Measurements from ENCODE around the gene NCDN. TPM values are rescaled to one million over a fixed set of nuclear protein-coding genes. Genes with fewer than 3 reads are reported as not detected.
A peak's percentile ranks its signal among the peaks of the same experiment; 100 is the strongest.

NCDN gene
- total and polyA plus RNA-seq, 4 experiments from 2014 or later = 13.4 to 32.2 (median 24.1) TPM

DNA sequence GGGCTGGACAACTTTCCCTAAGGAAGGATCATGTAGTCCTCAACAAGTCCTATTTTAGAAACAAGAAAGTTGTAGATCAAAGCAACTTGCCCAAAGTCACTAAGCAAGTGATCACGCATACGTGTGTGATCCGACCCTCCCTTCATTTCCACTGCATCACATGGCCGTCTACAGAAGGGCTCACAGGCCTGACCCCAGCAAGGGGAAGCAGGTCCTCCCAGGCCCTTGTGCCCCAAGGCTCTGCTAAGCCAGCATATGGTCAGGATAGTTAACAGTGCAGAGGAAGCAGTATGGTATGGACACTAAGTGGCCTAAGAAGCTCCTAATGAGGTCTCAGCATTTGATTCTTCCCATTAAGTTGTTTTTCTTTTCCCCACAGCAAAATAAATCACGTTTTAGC lies 40.3 kb downstream of the NCDN start:
- Histone ChIP-seq H3K36me3 (ENCODE audit: insufficient read depth, low read length) (peaks cover 16% of the 10 kb centered on the region), H3K27ac (ENCODE audit: low read depth, low read length) (no peak overlapping the region), H3K4me1 (ENCODE audit: insufficient read depth, low read length) (peaks cover 6% of the 10 kb centered on the region), H3K9me3 (ENCODE audit: control insufficient read depth in 1 of 2, low read length in 2 of 2) (no peaks in the 10 kb centered on the region), H3K4me3 (ENCODE audit: low read length in 2 of 2) (no peak overlapping the region), H3K27me3 (ENCODE audit: insufficient read depth, low read length) (no peaks in the 10 kb centered on the region)
- Mint-ChIP-seq H3K4me3 (no peak overlapping the region), H3K9me3 (no peaks in the 10 kb centered on the region), H3K27me3 (no peaks in the 10 kb centered on the region), H3K36me3 (peaks cover 16 to 23% of the 10 kb centered on the region in 2 donors), H3K4me1 (peaks cover 0 to 6% (median under 1%) of the 10 kb centered on the region in 4 donors), H3K27ac (no peak overlapping the region)
- DNase-seq = no peak
- ChIA-PET POLR2A (ENCODE audit: partially characterized antibody) (no interaction called here), CTCF (ENCODE audit: partially characterized antibody) (interaction anchor here (1.3 kb wide), 1 partner anchor 129 kb away, joined by 3 read pairs; no protein-coding TSS in a partner anchor)
- intact Hi-C loops (cut with micrococcal nuclease) = no loop called here

GRCh38 chr1:35598895-35599294 lies 41.3 kb downstream of the NCDN start:
- intact Hi-C loops (cut with micrococcal nuclease) = no loop called here
- no peaks in the 10 kb centered on the region for H3K4me1 ChIP-seq (ENCODE audit: insufficient read depth, low read length)
- H3K9me3 ChIP-seq (ENCODE audit: control insufficient read depth in 1 of 2, low read length in 2 of 2) = no peaks in the 10 kb centered on the region
- CTCF ChIA-PET (ENCODE audit: partially characterized antibody) = no interaction called here
- Mint-ChIP-seq H3K4me3 (no peak overlapping the region), H3K4me1 (no peaks in the 10 kb centered on the region), H3K36me3 (peaks cover 23 to 32% of the 10 kb centered on the region in 2 donors), H3K9me3 (no peaks in the 10 kb centered on the region), H3K27me3 (no peaks in the 10 kb centered on the region), H3K27ac (peak overlapping the region in 3 of 7 donors; percentile 1 to 69 (median 26))
- POLR2A ChIA-PET (ENCODE audit: partially characterized antibody) = no interaction called here
- no peak overlapping the region for H3K4me3 ChIP-seq (ENCODE audit: low read length in 2 of 2)
- peaks cover 25% of the 10 kb centered on the region for H3K36me3 ChIP-seq (ENCODE audit: insufficient read depth, low read length)
- no peaks in the 10 kb centered on the region for H3K27me3 ChIP-seq (ENCODE audit: insufficient read depth, low read length)
- DNase-seq = no peak
- no peak overlapping the region for H3K27ac ChIP-seq (ENCODE audit: low read depth, low read length)

GRCh38 chr1:35599411-35599810 lies 41.8 kb downstream of the NCDN start:
- no peak overlapping the region for H3K4me3 Mint-ChIP-seq
- no peaks in the 10 kb centered on the region for H3K27me3 Mint-ChIP-seq
- peaks cover 28 to 37% of the 10 kb centered on the region in 2 donors for H3K36me3 Mint-ChIP-seq
- Histone ChIP-seq H3K27me3 (ENCODE audit: insufficient read depth, low read length) (no peaks in the 10 kb centered on the region), H3K27ac (ENCODE audit: low read depth, low read length) (no peak overlapping the region), H3K36me3 (ENCODE audit: insufficient read depth, low read length) (peaks cover 25% of the 10 kb centered on the region), H3K4me3 (ENCODE audit: low read length in 2 of 2) (no peak overlapping the region), H3K4me1 (ENCODE audit: insufficient read depth, low read length) (no peaks in the 10 kb centered on the region), H3K9me3 (ENCODE audit: control insufficient read depth in 1 of 2, low read length in 2 of 2) (no peaks in the 10 kb centered on the region)
- CTCF ChIA-PET (ENCODE audit: partially characterized antibody) = no interaction called here
- no peak for DNase-seq
- H3K4me1 Mint-ChIP-seq = no peaks in the 10 kb centered on the region
- H3K27ac Mint-ChIP-seq = peak overlapping the region in 1 of 7 donors; percentile 48
- H3K9me3 Mint-ChIP-seq = no peaks in the 10 kb centered on the region
- intact Hi-C loops (cut with micrococcal nuclease) = no loop called here
- POLR2A ChIA-PET (ENCODE audit: partially characterized antibody) = no interaction called here

DNA sequence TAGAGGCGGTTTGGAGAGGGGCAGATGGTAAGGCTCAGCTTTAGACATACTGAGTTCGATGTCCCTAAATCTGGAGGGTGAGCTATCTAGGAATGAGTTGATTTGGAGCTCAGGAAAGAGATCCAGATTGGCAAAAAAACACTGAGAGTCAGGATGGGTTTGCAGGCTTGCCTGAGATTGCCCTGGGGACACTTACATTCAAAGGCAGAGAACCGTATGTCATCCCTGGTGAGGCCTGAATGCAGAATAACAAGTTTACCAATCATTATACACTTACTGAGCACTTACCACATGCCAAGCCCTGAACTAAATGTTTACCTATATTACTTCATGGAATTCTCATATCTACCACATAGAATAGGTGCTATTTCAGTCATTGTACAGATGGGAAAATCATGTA lies 43.0 kb downstream of the NCDN start:
- POLR2A ChIA-PET (ENCODE audit: partially characterized antibody) = no interaction called here
- H3K27me3 Mint-ChIP-seq = no peaks in the 10 kb centered on the region

GRCh38 chr1:35603468-35603867 lies 45.9 kb downstream of the NCDN start:
- H3K4me3 Mint-ChIP-seq = no peak overlapping the region
- Histone ChIP-seq H3K4me3 (ENCODE audit: low read length in 2 of 2) (no peak overlapping the region), H3K9me3 (ENCODE audit: control insufficient read depth in 1 of 2, low read length in 2 of 2) (no peaks in the 10 kb centered on the region), H3K27ac (ENCODE audit: low read depth, low read length) (no peak overlapping the region), H3K36me3 (ENCODE audit: insufficient read depth, low read length) (peaks cover 42% of the 10 kb centered on the region), H3K27me3 (ENCODE audit: insufficient read depth, low read length) (no peaks in the 10 kb centered on the region), H3K4me1 (ENCODE audit: insufficient read depth, low read length) (no peaks in the 10 kb centered on the region)
- H3K4me1 Mint-ChIP-seq = peaks cover 0 to 13% (median 2%) of the 10 kb centered on the region in 4 donors
- H3K9me3 Mint-ChIP-seq = no peaks in the 10 kb centered on the region
- CTCF ChIA-PET (ENCODE audit: partially characterized antibody) = interaction anchor here (1.5 to 2.1 kb wide), 2 partner anchors 35 to 123 kb away, joined by 4 to 8 read pairs; no protein-coding TSS in a partner anchor
- H3K27me3 Mint-ChIP-seq = no peaks in the 10 kb centered on the region
- POLR2A ChIA-PET (ENCODE audit: partially characterized antibody) = no interaction called here
- no peak overlapping the region for H3K27ac Mint-ChIP-seq
- peaks cover 46 to 73% of the 10 kb centered on the region in 2 donors for H3K36me3 Mint-ChIP-seq
- DNase-seq = no peak
- intact Hi-C loops (cut with micrococcal nuclease) = no loop called here

More for the DNA sequence above, 43.0 kb downstream of the NCDN start:
- no peaks in the 10 kb centered on the region for H3K27me3 ChIP-seq (ENCODE audit: insufficient read depth, low read length)
- intact Hi-C loops (cut with micrococcal nuclease) = loop anchor here (1.0 kb wide), 1 partner anchor 31 kb away; no protein-coding TSS in a partner anchor
- H3K4me3 ChIP-seq (ENCODE audit: low read length in 2 of 2) = no peak overlapping the region
- Mint-ChIP-seq H3K27ac (peak overlapping the region in 3 of 7 donors; percentile 22 to 72 (median 58)), H3K9me3 (no peaks in the 10 kb centered on the region), H3K4me1 (peaks cover 0 to under 1% (median 0%) of the 10 kb centered on the region in 4 donors), H3K36me3 (peaks cover 31 to 49% of the 10 kb centered on the region in 2 donors), H3K4me3 (no peak overlapping the region)
- peaks cover 31% of the 10 kb centered on the region for H3K36me3 ChIP-seq (ENCODE audit: insufficient read depth, low read length)
- no peaks in the 10 kb centered on the region for H3K9me3 ChIP-seq (ENCODE audit: control insufficient read depth in 1 of 2, low read length in 2 of 2)
- H3K27ac ChIP-seq (ENCODE audit: low read depth, low read length) = no peak overlapping the region
- CTCF ChIA-PET (ENCODE audit: partially characterized antibody) = interaction anchor here (1.8 kb wide), 1 partner anchor 126 kb away, joined by 5 read pairs; no protein-coding TSS in a partner anchor
- no peak for DNase-seq
- H3K4me1 ChIP-seq (ENCODE audit: insufficient read depth, low read length) = no peaks in the 10 kb centered on the region

DNA sequence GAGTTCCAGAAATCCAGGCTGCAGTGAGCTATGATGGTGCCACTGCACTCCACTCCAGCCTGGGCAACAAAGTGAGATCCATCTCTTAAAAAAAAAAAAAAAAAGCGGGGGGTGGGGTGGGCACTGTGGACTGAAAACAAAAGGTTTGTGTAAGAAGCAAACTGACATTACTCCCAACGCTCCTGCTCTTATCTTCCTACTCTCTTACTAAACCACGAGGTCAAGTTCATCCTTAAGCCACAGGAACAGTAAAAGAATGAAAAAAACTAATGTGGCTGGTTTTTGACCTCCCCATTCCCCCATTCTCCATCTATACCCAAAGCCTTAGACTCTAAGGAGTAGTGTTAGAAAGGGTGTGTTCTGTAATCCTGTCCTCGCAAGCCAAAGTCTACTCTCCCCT lies 46.3 kb downstream of the NCDN start:
- Histone ChIP-seq H3K27ac (ENCODE audit: low read depth, low read length) (no peak overlapping the region), H3K4me3 (ENCODE audit: low read length in 2 of 2) (no peak overlapping the region), H3K4me1 (ENCODE audit: insufficient read depth, low read length) (no peaks in the 10 kb centered on the region), H3K9me3 (ENCODE audit: control insufficient read depth in 1 of 2, low read length in 2 of 2) (no peaks in the 10 kb centered on the region), H3K36me3 (ENCODE audit: insufficient read depth, low read length) (peaks cover 46% of the 10 kb centered on the region), H3K27me3 (ENCODE audit: insufficient read depth, low read length) (no peaks in the 10 kb centered on the region)
- Mint-ChIP-seq H3K4me3 (no peak overlapping the region), H3K27me3 (no peaks in the 10 kb centered on the region), H3K27ac (no peak overlapping the region), H3K9me3 (no peaks in the 10 kb centered on the region), H3K36me3 (peaks cover 50 to 77% of the 10 kb centered on the region in 2 donors), H3K4me1 (peaks cover 0 to 13% (median 2%) of the 10 kb centered on the region in 4 donors)
- no peak for DNase-seq
- POLR2A ChIA-PET (ENCODE audit: partially characterized antibody) = interaction anchor here (1.1 kb wide), 1 partner anchor 13 kb away, joined by 3 read pairs; no protein-coding TSS in a partner anchor
- intact Hi-C loops (cut with micrococcal nuclease) = no loop called here
- CTCF ChIA-PET (ENCODE audit: partially characterized antibody) = interaction anchor here (1.5 to 2.1 kb wide), 2 partner anchors 35 to 122 kb away, joined by 4 to 8 read pairs; no protein-coding TSS in a partner anchor

- Histone ChIP-seq H3K27me3 (ENCODE audit: insufficient read depth, low read length) (no peaks in the 10 kb centered on the region), H3K36me3 (ENCODE audit: insufficient read depth, low read length) (peaks cover 48% of the 10 kb centered on the region), H3K4me1 (ENCODE audit: insufficient read depth, low read length) (no peaks in the 10 kb centered on the region), H3K4me3 (ENCODE audit: low read length in 2 of 2) (no peak overlapping the region), H3K27ac (ENCODE audit: low read depth, low read length) (no peak overlapping the region), H3K9me3 (ENCODE audit: control insufficient read depth in 1 of 2, low read length in 2 of 2) (no peaks in the 10 kb centered on the region)
- H3K36me3 Mint-ChIP-seq = peaks cover 47 to 76% of the 10 kb centered on the region in 2 donors
- H3K4me3 Mint-ChIP-seq = no peak overlapping the region
- H3K27ac Mint-ChIP-seq = peak overlapping the region in 2 of 7 donors; percentile 6 to 55
- ChIA-PET CTCF (ENCODE audit: partially characterized antibody) (no interaction called here), POLR2A (ENCODE audit: partially characterized antibody) (interaction anchor here (1.1 kb wide), 1 partner anchor 11 kb away, joined by 3 read pairs; no protein-coding TSS in a partner anchor)
- no peaks in the 10 kb centered on the region for H3K9me3 Mint-ChIP-seq
- H3K4me1 Mint-ChIP-seq = peaks cover 0 to 13% (median 3%) of the 10 kb centered on the region in 4 donors
- DNase-seq = no peak
- intact Hi-C loops (cut with micrococcal nuclease) = no loop called here
- H3K27me3 Mint-ChIP-seq = no peaks in the 10 kb centered on the region
These were observed 47.7 kb downstream of the NCDN start for GRCh38 chr1:35605071-35605866.

All from CD4-positive, alpha-beta memory T cell (primary cell).